GM19025 (cell line): ENCODE results near the gene OR10A4.
"Not testable (repeated sequence)": the region's sequence is repeated elsewhere in the genome, so short reads cannot be mapped to it uniquely, and the experiment has no call there.

Experiments
- ATAC-seq: cut with Tn5 transposase; IDR thresholded peaks from one replicate; pipeline ENCODE4 v1.9.1; 2021; ENCODE audit warnings: mild to moderate bottlenecking, low read depth, moderate library complexity; ENCODE audit not compliant: unreplicated experiment

OR10A4 gene

DNA sequence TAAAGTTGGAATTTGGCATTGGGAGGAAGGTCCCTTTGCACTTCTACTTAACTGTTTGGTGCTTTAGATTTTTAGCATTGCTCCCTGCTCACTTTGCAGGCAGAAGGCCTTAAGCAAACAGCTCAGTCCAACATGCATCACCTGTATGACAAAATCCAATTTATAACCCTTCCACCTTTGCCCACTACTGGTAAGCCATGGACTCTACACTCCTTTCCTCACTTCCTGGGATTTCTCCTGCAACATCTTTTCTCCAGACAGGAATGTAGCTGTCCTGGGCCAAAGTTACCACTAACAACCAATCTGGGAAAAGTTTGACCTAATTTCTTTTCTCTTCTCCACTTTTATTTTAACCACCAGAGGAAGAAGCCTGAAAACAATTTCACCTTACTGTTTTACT is 17.7 kb downstream of the OR10A4 start:
- no peak for ATAC-seq

DNA sequence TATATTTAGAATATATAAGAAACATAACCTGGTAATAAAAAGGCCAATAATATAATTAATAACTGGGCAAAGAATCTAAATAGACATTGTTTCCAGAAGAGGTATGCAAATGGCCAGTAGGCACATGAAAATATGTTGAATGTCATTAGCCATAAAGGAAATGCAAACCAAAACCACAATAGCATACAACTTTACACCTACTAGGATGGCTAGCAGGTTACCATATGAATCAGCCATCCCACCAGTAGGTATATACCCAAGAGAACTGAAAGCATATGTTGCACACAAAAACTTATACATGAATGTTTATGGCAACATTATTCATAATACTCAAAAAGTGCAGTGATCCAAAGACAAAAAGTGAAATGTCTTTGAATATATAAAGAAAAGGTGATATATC is 18.6 kb downstream of the OR10A4 start:
- ATAC-seq = no peak

DNA sequence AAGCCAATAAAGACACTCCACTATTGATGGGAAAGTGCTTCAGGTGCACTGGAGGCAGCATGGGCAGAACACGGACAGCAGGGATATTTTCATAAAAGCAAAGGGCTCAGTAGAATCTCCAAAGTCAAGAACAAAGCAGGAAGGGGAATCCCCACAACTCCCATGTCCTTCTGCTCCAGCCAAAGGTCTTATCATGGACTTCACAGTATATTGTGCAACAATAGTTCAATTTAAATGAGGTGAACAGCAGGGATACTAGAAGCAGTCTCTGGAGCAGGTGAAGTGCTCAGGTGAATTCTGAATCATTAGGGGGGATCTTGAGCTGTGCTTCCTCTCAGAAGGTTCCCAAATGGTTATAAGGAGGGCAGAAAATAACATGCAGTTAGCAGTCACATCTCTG is 22.5 kb downstream of the OR10A4 start:
- no peak for ATAC-seq

DNA sequence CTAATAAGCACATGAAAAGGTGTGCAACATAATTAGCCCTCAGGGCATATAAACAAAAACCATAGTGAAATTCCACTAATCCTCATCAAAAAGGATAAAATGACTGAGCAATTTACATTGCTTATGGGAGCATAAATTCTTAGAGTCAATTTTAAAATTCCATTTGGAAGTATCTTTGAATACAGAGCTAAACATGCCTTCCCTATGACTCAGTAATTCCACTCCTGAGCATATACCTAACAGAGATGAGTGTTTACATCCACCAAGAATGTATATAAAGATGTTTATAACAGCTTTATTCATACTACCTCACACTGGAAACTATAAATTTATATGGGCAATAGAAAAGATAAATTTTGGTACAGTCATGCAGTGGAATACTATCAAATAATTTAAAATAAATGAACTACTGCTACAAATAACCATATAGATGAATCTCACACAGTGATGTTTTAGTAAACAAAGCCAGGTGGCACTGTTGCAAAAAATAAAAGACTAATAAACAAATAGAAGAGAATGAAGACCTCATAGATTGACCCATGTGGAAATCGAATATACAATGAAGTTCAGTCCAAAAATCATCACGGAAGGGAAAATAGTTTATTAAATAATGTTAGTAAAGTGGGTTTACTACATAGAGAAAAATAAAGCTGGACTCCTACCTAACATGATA is 24.0 kb downstream of the OR10A4 start:
- no peak for ATAC-seq

DNA sequence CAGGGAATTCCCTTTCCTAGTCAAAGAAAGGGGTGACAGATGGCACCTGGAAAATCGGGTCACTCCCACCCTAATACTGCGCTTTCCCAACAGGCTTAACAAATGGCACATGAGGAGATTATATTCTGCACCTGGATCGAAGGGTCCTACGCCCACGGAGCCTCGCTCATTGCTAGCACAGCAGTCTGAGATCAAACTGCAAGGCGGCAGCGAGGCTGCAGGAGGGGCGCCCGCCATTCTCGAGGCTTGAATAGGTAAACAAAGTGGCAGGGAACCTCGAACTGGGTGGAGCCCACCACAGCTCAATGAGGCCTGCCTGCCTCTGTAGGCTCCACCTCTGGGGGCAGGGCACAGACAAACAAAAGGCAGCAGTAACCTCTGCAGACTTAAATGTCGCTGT is 28.4 kb downstream of the OR10A4 start:
- not testable (repeated sequence) for ATAC-seq

DNA sequence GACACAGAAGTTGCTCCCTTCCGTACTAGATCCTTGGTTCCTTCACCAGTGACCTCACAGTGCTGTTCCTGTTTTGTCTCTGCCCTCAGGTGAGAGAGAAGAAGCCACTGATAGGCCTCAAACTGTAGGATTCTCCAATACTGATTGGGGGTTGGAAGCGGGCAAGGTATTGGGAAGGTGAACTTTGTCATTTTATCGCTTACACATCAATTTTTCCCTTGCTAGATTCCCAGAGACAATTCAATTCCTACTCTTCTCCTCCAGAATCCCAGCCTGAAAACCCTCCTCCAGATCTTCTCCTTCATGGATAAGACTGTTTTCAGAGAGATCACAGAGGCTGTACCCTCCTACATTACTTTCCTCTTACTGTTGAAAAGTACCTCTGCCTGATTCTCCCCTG is 35.0 kb downstream of the OR10A4 start:
- ATAC-seq = no peak

DNA sequence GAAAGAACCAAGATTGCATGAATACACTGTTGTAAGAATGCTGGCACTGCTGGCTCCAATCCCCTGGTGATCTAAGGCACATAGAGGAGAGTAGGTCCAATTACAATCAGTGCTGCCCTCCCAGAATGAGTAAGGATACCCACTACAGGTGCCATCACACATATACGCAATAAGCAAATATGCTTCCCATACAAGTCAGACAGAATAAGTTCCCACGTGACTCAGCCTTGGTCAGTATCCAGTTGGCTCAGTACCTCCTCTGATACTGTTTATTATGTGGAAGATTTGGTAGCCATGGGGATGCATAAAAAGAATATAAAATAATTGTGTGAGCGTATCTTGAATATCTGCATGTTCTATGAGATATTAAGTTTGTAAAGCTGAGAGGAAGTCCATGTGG is 35.5 kb downstream of the OR10A4 start:
- ATAC-seq = no peak

DNA sequence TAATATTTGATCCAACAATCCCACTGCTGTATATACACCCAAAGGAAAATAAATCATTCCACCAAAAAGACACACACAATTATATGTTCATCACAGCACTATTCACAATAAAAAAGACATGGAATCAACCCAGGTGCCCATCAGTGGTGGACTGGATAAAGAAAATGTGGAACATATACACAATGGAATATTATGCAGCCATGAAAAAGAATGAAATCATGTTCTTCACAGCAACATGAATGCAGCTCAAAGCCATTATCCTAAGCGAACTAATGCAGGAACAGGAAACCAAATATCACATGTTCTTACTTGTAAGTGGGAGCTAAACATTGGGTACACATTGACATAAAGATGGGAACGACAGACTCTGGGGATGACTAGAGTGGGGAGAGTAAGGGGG is 43.3 kb downstream of the OR10A4 start:
- ATAC-seq = no peak

DNA sequence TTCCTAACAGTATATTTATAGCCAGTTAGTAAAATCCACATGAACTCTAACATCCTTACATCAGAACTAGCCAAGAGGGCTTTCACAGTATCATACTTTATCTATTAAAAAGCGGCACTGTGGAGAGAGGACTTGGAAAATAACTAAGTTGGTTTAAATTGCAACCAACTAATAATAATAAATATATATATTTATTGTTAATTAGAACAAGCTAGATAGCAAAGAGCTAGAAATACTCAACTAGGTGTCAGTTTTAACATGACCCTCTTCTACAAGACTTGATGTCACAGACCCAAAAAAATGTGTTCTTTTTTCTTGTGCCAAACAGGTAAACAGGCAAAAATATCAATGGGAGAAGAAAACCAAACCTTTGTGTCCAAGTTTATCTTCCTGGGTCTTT is 44.3 kb downstream of the OR10A4 start, which contains the start of gene OR2D3:
TSS of gene OR2D3 (plus strand) at position 301 of the 400 bp plus-strand sequence. CDS start at position 301, 0 bp downstream.
- no peak for ATAC-seq

DNA sequence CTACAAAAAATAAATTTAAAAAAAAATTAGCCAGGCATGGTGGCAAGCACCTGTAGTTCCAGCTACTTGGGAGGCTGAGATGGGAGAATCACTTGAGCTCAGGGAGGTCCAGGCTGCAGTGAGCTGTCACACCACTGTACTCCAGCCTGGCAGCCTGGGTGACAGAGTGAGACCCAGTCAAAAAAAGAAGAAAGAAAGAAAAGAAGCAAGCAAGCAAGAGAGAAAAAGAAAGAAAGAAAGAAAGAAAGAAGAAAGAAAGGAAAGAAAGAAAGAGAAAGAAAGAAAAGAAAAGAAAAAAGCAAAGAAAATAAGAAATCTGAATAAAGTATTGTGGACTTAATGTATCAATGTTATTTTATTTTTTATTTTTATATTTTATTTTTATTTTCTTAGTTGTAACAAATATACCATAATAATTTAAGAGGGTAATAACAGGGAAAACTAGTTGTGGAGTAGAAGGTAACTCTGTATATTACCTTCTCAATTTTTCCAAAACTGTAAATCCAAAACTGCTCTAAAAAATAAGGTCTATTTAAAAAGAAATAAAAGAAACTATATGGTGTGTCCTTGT is 48.7 kb downstream of the OR10A4 start:
- no peak for ATAC-seq

DNA sequence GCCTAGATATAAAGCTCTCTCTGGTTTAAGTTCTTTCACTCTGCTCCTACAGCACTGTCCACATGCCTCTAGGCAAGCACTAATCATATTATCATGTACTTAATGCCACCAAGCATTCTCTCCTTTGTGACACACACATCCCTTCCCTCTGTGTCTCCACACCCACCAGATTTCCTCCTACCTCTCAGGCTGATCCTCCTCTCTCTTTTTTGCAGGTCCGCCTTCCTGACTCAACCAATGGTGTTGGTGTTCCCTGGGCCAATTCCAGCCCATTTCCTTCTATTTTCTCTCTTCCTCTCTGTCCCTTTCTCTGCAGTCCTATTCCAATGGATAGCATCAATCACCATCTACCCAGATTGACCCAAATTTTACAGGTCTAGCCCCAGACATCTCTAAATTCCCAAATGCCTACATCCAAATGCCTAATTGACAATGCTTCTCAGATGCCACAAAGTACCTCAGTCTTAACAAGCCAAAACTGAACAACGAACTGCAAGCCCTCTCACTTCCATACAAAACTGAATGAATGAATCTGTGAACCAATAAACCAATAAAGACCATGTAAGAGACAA is 49.3 kb downstream of the OR10A4 start:
- peak; percentile 2 for ATAC-seq

DNA sequence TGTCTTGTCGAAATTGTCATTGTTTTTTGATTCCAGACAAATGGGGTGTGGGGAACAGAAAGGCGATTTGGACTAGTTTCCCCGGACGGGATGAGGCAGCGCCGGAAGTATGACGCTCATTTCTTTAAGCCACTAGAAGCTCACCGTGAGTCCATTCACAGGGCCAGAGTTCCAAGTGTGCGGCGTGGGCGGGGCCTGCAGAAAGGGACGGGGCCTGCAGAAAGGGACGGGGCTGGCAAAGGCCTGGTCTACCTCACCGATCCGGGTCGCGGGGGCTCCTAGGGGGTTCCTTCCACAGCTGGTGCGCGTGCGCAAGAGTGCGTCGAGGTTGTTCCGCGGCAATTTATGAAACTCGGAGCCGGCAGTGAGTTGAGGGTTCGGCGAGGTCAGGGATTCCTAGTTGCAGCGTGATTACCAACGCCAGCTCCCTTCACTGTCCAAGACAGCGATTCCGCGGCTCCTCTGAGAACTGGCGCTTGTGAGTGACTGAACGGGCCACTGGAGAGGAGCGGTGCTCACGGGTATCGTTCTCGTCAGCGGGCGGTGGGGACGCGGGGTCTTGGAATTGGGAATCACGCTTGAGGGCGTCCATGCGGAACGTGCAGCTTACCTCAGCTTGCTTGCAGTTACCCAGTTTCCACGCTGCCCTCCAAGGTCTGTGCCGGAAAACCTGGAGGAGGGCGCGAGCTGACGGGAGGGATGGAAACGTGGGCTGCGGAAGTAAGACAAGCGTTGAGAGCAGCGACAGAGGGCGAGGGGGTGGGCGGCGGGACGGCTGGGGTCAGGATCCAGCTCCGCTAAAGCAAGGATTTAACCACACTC is 50.0 kb downstream of the OR10A4 start, which contains the start of gene ZNF215:
TSS of gene ZNF215 (plus strand) at position 219 of the 822 bp plus-strand sequence. CDS start 5,847 bp downstream, outside the sequence.
- ATAC-seq = peak; percentile 58

DNA sequence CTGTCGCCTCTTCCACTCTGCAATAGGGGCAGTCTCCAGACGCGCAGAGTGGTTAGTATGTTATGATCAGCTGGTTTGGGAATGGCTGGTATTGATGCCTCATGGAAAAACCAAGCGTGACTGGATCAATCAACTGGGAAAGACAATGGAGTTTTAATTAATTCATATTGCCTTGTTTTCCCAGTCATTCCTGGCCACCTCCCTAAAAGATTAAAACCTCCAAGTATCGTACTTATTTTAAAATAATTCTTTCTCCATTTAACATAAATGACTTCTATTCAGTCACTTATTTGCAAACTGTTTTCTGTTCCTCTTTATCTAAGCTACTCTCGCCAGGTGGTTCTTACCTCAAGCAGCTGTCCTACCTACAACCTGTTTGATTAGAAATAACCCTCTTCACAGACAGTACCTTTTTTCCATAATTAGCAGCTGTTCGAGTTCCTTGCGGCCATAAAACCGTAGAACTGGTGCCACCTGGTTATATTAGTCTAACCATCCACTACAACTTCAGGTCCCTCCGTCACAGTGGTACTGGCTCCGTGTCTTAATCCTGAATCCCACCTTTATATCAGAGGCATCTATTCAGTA is 50.7 kb downstream of the OR10A4 start:
- ATAC-seq = peak; percentile 55
